KMS-11 (cell line): ENCODE data around the gene SAG.

Experiments used
- H2AFZ ChIP-seq: fragments of 200-600 bp; sonication (generic); 2 replicates; pipeline ENCODE4 v1.6.1; 2016; ENCODE audit warnings: antibody characterized with exemption, mixed run types, low read depth
- H3K27ac ChIP-seq: fragments of 200-600 bp; sonication (generic); 2 replicates; pipeline ENCODE4 v1.6.1; 2016; ENCODE audit warnings: mild to moderate bottlenecking, mixed run types
- H3K27me3 ChIP-seq: fragments of 200-600 bp; sonication (generic); 2 replicates; pipeline ENCODE4 v1.6.1; 2017; ENCODE audit warnings: mild to moderate bottlenecking, low read depth, mixed run types, moderate library complexity; ENCODE audit not compliant: insufficient read depth
- H3K36me3 ChIP-seq: fragments of 200-600 bp; sonication (generic); 2 replicates; pipeline ENCODE4 v1.6.1; 2017; ENCODE audit warnings: mild to moderate bottlenecking, mixed run types; ENCODE audit not compliant: insufficient read depth
- H3K4me1 ChIP-seq: fragments of 200-600 bp; sonication (generic); 2 replicates; pipeline ENCODE4 v1.6.1; 2016; ENCODE audit warnings: mild to moderate bottlenecking, low read depth, mixed run types; ENCODE audit not compliant: poor library complexity, severe bottlenecking
- H3K4me2 ChIP-seq: fragments of 200-600 bp; sonication (generic); 2 replicates; pipeline ENCODE4 v1.7.0; 2016; ENCODE audit warnings: mild to moderate bottlenecking, mixed run types
- H3K4me3 ChIP-seq: fragments of 200-600 bp; sonication (generic); IDR thresholded peaks from 2 replicates; pipeline ENCODE4 v1.6.1; 2017; ENCODE audit warnings: low read depth, low read length, mixed read lengths; ENCODE audit not compliant: insufficient read depth
- H3K79me2 ChIP-seq: fragments of 200-600 bp; sonication (generic); 2 replicates; pipeline ENCODE4 v1.6.1; 2016; ENCODE audit warnings: low read depth, mixed run types; ENCODE audit not compliant: insufficient read depth
- H3K9ac ChIP-seq: fragments of 200-600 bp; sonication (generic); 2 replicates; pipeline ENCODE4 v1.6.1; 2016; ENCODE audit warnings: mild to moderate bottlenecking, mixed run types
- H4K20me1 ChIP-seq: fragments of 200-600 bp; sonication (generic); 2 replicates; pipeline ENCODE4 v1.6.1; 2016; ENCODE audit warnings: mild to moderate bottlenecking, mixed run types; ENCODE audit not compliant: insufficient read depth
- TF ChIP-seq, protein P1 (sequence below): fragments of 200-600 bp; sonication (generic); conservative IDR thresholded peaks from 2 replicates; pipeline ENCODE4 v1.6.1; 2017; ENCODE audit warnings: low read depth, mild to moderate bottlenecking, antibody characterized with exemption, low read length, moderate library complexity, mixed read lengths

The SAG gene

DNA sequence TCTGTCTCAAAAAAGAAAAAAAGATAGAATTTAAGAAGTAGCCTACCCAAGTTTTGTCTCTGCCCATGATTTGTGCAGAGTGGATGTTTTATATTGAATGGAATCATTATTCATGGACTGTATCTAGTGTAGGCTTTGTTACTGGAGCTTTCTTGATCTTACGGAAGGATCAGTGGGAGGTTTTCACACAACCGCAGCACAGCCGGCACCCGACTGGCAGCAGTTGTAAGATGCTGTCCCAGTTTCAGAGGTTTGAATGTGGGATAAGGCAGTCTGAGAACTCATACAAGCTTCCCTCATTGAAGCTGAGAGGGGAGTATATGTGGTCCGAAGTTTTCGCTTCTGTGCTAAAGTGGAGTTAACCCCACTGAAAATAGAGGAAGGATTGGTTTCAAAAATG lies 19.7 kb upstream of the SAG start:
- no peaks in the 10 kb centered on the region for H3K4me1 ChIP-seq

DNA sequence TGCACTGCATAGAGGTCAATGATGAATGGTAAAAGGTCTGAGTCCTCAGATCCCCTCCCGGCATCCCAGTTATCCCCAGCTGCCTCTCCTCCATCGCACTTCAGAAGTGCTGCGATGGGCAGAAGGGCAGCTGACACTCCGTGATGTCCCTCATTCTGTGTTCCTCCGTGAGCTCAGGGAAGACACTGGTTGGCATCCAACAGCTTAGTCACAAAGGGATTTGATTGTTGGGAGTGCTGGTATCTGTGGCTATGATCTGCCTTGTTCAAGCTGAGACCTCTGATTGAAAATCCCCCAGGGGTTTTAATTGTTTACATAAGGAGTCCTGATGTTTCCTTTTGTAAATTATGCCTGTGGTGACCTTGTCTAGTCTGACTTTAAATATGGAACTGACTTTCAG lies 19.0 kb upstream of the SAG start:
- H2AFZ ChIP-seq, result no peak overlapping the region
- H3K9ac ChIP-seq, result no peak overlapping the region
- no peak overlapping the region for H3K27ac ChIP-seq
- H3K4me3 ChIP-seq, result no peak overlapping the region
- H3K4me1 ChIP-seq, result no peaks in the 10 kb centered on the region
- TF ChIP-seq, protein P1, sequence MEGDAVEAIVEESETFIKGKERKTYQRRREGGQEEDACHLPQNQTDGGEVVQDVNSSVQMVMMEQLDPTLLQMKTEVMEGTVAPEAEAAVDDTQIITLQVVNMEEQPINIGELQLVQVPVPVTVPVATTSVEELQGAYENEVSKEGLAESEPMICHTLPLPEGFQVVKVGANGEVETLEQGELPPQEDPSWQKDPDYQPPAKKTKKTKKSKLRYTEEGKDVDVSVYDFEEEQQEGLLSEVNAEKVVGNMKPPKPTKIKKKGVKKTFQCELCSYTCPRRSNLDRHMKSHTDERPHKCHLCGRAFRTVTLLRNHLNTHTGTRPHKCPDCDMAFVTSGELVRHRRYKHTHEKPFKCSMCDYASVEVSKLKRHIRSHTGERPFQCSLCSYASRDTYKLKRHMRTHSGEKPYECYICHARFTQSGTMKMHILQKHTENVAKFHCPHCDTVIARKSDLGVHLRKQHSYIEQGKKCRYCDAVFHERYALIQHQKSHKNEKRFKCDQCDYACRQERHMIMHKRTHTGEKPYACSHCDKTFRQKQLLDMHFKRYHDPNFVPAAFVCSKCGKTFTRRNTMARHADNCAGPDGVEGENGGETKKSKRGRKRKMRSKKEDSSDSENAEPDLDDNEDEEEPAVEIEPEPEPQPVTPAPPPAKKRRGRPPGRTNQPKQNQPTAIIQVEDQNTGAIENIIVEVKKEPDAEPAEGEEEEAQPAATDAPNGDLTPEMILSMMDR, result no peak
- no peaks in the 10 kb centered on the region for H3K27me3 ChIP-seq
- H3K79me2 ChIP-seq, result no peaks in the 10 kb centered on the region
- H3K4me2 ChIP-seq, result no peak overlapping the region
- H3K36me3 ChIP-seq, result peaks cover 3% of the 10 kb centered on the region; the same call in 1 of the 2 replicates
- H4K20me1 ChIP-seq, result no peaks in the 10 kb centered on the region

More for the DNA sequence above, 19.7 kb upstream of the SAG start:
- Histone ChIP-seq H3K9ac (no peak overlapping the region), H3K27me3 (no peaks in the 10 kb centered on the region), H3K4me2 (no peak overlapping the region), H3K4me3 (no peak overlapping the region), H3K27ac (no peak overlapping the region), H3K79me2 (no peaks in the 10 kb centered on the region), H4K20me1 (no peaks in the 10 kb centered on the region), H3K36me3 (peaks cover 3% of the 10 kb centered on the region; the same call in 1 of the 2 replicates), H2AFZ (no peak overlapping the region)
- TF ChIP-seq, protein P1, result no peak

DNA sequence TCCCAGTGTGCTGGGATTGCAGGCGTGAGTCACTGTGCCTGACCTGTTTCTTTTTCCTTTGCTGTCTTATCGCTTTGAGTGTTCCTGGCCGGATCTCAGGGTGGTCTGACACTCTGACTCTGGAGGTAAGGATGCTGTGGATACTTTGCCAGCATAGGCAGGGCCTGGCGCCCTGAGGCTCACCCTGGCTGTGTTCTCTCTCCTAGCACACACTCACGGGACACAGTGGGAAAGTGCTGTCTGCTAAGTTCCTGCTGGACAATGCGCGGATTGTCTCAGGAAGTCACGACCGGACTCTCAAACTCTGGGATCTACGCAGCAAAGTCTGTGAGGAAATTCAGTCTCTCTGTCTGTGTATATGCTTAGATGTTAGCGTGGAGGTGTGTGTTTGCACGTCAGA lies 18.0 kb upstream of the SAG start:
- H3K36me3 ChIP-seq, result peaks cover 3% of the 10 kb centered on the region; the same call in 1 of the 2 replicates
- no peaks in the 10 kb centered on the region for H3K79me2 ChIP-seq
- H3K4me1 ChIP-seq, result no peaks in the 10 kb centered on the region
- no peak overlapping the region for H3K9ac ChIP-seq
- H4K20me1 ChIP-seq, result no peaks in the 10 kb centered on the region
- TF ChIP-seq, protein P1, result no peak
- H3K27ac ChIP-seq, result no peak overlapping the region
- no peak overlapping the region for H3K4me3 ChIP-seq
- H3K4me2 ChIP-seq, result no peak overlapping the region
- H2AFZ ChIP-seq, result no peak overlapping the region
- H3K27me3 ChIP-seq, result no peaks in the 10 kb centered on the region

- Histone ChIP-seq H3K9ac (no peak overlapping the region), H3K4me3 (no peak overlapping the region), H3K27ac (no peak overlapping the region), H3K4me2 (no peak overlapping the region), H3K36me3 (peaks cover 3% of the 10 kb centered on the region; the same call in 1 of the 2 replicates), H3K4me1 (no peaks in the 10 kb centered on the region), H2AFZ (no peak overlapping the region), H4K20me1 (no peaks in the 10 kb centered on the region), H3K27me3 (no peaks in the 10 kb centered on the region), H3K79me2 (no peaks in the 10 kb centered on the region)
- TF ChIP-seq, protein P1, result no peak
Measured at GRCh38 chr2:233290051-233290845, 17.4 kb upstream of the SAG start.
